HG03280 (cell line): Measurements from ENCODE around the gene TSBP1.

ENCODE experiments used
- ATAC-seq: cut with Tn5 transposase; IDR thresholded peaks from one replicate; pipeline ENCODE4 v1.9.1; 2021; ENCODE audit warnings: mild to moderate bottlenecking, moderate library complexity; ENCODE audit not compliant: unreplicated experiment

The TSBP1 gene, protein sequence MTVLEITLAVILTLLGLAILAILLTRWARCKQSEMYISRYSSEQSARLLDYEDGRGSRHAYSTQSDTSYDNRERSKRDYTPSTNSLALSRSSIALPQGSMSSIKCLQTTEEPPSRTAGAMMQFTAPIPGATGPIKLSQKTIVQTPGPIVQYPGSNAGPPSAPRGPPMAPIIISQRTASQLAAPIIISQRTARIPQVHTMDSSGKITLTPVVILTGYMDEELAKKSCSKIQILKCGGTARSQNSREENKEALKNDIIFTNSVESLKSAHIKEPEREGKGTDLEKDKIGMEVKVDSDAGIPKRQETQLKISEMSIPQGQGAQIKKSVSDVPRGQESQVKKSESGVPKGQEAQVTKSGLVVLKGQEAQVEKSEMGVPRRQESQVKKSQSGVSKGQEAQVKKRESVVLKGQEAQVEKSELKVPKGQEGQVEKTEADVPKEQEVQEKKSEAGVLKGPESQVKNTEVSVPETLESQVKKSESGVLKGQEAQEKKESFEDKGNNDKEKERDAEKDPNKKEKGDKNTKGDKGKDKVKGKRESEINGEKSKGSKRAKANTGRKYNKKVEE

DNA sequence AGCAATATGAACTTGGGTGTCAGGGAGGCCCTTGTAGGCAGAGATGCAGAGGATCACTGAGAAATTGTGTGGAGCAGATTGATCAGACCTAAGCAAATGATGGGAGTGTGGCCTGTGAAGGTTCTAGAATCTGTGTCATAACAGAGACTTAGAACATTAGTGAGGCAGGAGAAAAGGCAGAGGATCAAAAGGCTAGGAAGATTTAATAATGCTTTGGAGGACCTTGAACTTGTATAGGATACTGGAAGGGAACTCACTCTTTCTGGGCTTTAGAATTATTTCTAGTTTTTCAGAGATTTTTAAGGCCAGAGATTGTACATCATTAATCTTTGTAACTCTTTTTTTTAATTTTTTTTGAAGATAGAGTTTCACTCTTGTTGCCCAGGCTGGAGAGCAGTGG lies at the start of gene TSBP1:
TSBP1 (minus strand) TSS at position 101 of the 400 bp plus-strand sequence. CDS start 197 bp downstream, outside the sequence.
- ATAC-seq = no peak

DNA sequence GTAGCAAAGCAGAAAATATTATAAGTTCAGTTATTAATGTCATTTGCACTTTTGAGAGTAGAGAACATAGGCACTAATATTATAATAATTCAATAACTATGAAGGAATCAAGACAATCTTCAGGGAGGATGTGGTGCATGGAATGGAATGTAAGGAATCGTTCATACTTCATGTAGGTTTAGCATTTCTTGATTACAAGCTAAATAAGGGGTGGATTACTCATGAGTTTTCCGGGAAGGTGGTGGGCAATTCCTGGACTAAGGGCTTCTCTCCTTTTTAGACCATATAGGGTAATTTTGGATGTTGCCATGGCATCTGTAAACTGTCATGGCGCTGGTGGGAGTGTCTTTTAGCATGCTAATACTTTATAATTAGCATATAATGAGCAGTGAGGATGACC lies 44.3 kb upstream of the TSBP1 start:
- no peak for ATAC-seq

DNA sequence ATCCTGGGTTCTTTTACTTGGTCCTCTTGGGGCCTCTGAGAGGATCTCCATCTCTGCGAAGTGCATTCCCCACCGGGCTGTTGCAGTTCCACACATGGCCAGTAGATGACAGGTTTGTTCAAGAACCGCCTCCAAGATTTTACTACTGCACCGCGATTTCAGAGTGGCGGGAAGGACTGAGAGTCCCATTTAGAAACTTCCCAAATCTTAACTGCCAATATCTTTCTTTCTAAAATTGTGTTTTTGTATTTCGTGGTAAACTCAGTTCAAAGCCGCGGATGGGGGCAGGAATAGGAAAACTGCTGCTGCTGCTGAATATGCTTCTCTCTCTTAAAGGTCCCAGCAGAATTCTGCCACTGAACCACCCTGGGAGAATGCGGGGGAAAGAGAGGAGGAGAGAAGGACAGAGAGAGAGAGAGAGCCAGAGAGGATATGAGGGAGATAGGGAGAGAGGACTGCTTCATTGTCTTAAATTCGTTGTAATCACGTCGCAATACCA lies 43.9 kb upstream of the TSBP1 start:
- peak; percentile 50 for ATAC-seq

DNA sequence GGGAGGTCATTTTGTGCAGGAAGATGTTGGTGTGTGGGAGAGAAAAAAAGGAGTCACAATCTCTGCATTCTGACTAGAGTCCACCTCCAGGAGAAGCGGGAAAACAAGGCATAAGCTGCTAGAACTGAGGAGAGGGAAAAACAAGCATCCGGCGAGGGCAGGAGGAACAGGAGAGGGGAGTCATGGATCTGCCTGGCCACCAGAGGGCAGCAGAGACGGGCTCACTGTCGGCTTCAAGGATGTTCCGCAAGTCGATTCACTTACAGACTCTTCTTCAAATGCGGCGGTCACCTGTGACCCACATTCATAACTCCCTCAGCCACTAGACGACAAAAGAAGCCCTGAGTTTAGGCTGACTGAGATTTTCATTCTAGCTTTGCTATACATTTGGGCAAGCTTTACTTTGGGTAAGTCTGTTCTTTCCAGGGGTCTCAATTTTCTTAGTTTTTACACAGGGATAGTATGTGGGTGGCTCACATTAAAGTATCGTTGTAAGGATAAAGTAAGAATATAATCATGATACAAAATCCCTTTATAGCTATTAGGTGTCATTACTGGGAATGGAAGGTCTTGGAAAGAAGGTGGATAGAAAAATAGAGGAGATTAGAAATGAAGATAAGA lies 41.8 kb upstream of the TSBP1 start:
- ATAC-seq = peak; percentile 65

DNA sequence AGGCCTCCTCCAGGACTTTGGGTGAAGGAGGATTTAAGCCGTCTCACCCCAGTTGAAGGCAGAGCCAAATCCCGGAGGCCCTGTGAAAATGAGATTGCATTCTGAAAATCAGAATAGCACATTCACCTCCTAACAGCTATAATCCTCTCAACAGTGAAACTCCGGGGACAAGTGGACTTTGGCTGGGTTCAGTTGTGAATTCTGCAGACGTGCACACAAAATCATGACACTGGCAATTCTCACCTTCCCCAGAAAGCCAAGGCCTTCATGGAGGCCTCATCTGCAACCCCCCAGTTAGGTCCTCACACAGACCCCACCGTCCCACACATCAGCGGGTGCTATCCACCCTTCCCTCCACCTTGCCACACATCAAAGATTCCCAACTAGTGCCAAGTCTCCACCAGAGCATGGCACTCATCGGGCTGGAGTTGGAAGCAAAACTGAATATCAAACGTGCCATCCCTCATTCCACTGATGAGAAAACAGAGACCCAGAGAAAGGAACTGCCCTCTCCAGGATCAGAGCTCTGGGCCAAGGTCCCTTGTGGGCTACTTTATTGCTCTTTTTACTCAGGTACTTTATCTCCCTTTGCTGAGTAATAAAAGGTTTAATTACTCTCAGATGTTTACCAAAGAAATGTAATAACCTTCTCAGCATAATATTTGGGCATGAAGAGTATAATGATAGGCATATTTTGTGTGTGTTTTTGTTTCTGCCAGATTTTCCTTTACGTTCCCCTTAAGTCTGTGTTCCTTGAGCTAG lies 40.0 kb upstream of the TSBP1 start:
- no peak for ATAC-seq

DNA sequence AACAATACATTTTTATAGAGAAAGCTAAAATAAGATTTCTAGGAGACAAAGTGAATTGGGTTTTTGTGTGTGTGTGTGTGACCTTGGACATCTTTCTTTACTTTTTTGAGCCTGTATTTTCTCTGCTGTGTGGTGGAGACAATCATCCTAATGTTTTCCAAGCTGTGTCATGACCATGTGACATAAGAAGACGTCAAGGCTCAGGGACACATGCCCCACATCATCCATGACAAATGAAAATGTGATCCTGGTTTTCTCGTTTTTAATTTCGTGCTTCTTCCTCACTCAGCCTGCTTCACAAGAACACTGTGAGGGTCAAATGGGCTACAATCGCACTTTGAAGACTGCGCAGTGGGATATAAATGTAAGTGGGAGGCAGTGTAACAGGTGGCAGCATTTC lies 39.2 kb upstream of the TSBP1 start:
- ATAC-seq = no peak

DNA sequence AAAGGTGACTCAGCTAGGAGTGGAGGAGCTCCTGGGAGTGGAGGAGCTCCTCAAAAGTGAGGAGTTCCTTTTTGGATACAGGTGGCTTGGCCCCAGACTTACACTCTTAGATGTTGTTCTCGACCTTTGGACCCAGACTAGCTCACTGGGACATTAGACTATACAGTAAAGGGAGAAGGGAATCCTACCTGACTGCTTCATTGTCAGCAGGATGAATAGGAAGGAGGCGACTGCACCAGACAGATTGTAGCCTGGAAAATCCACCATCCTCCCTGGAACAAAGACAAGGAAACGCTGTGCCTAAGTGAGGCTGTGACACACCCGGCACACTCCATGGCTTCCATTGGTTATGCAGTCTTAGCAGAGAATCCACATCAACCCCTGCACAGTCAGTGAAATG lies 35.2 kb upstream of the TSBP1 start, which contains the start of gene BTNL2:
BTNL2 (minus strand) TSS at position 325 of the 400 bp plus-strand sequence; CDS start at position 267, 58 bp downstream.
- ATAC-seq = no peak

DNA sequence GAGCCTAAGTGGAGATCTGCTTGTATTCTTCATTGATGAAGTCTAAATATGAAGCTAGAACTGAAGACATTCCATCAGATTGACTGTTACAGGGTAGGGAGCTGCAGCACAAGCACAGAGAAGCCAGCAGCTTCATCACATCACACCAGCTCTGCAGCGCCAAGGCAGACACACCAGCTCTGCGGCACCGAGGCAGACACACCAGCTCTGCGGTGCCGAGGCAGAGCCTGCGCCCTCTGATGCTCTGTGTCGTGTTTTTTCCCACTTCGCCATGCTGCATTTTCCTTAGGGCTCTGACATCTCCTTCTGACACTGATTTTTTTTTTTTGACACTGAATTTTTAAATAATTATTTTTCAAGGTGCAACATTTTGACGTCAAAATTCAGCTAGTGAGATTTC lies 34.5 kb upstream of the TSBP1 start:
- ATAC-seq = no peak

DNA sequence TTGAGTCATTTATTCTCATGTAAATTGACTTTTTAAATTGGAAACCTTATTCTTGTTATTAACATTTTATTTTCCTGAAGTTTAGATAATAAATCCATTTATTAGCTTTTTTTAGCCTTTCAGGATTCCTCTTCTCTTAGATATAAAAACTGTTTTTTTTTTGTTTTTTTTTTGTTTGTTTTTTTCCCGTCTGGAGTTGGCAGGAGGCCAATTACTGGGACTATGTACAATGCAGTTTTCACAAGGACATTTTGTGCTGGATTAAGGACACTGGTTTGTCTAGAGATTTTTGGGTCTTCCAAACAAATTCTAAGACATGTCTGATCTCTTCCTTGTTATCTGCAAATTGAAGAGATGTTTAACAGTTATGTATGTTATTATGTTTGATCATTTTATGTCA lies 34.0 kb upstream of the TSBP1 start:
- no peak for ATAC-seq

DNA sequence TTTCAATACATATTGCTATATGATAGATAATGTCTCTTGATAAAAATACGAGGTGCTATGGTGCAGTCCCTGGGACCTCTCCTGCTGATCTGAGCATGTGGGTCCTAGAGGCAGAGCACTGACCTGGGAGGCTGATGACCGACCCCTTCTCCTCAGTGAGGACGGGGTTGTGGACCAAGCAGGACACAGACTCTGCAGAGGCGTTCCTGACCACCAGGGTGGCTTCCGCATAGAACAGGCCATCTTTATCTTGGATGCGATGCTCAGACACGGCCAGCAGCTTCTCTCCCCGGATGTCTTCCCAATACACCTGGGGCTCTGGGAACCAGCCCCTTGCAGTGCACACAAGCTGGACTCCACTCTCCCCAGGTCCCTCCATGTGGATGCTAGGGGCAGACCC lies 31.1 kb upstream of the TSBP1 start:
- no peak for ATAC-seq

DNA sequence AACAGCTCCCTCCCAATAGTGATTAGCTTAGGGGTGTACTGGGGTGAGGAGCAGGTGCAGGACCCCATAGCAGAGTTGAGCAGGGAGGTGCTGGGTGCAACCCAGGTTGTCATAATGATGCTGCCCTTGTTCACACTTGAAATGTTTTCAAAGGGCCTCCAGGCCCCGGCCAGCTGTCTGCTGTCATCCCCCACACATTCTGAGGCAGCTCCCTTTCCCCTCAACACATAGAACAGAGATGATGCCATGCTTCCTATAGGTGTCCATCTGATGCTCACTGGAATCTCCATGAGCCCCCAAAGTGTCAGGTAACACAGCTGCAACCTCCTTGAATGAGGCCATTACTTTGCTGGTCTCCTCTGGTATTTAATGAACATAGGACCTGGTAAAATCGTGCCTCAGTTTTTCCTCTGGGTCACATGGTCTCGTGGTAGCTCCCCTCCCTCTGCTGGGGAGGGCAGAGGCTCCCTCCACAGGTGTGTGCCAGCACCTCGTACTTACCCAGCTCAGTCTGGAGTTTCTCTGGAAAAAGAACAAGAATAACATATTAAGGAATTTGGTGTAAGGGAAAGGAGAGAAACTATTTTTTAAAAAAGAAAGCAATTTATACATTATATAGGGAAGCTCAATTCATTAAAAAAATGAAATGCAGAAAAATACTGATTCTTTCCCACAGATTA lies 29.7 kb upstream of the TSBP1 start:
- ATAC-seq = no peak

DNA sequence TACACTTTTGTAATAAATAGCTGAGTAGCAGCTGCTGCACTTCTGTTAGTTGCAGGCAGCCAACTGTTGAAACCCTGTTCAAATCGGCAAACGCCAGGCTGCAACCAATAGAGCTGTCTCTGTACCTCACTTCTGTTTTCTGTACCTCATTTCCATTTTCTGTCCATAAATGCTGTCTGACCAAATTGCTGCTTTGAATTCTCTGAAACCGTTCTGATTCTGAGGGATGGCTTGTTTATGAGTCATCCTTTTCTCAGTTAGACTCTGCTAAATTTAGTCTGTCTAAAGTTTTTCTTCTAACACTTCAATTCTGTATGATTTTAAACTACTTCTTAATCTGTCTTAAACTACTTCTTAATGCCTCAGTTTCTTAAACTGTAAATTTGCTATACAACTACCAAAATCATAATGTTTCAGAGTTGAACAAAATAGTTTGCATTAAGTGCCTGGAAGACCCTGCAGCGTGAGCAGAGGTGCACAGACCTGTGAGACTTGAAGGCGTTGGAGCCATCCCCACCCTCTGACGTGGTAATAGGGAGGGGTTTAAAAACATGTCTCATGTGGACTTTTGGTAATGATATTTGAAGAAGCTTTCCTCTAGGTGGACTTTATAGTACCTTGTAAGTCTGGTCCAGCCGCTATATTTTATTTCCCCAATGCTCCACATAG lies 25.7 kb upstream of the TSBP1 start:
- peak; percentile 82 for ATAC-seq

DNA sequence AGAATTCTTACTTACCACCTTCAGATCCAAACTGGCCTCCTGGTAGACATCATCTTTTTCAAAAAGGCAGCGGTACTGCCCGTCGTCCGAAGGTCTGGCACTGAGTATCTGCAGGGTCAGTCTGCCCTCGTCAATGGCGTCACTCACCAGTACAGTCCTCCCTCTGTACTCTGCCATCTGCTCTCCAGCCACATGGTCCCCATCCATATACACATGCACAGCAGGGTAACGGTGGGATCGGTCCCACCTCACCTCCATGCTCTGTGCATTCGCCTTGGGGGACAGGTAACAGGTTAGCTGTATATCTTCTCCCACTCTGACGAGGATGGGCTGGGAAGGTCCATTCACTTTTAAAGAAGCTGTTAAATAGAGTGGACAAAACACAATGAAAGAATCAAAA lies 24.3 kb upstream of the TSBP1 start:
- ATAC-seq = no peak

DNA sequence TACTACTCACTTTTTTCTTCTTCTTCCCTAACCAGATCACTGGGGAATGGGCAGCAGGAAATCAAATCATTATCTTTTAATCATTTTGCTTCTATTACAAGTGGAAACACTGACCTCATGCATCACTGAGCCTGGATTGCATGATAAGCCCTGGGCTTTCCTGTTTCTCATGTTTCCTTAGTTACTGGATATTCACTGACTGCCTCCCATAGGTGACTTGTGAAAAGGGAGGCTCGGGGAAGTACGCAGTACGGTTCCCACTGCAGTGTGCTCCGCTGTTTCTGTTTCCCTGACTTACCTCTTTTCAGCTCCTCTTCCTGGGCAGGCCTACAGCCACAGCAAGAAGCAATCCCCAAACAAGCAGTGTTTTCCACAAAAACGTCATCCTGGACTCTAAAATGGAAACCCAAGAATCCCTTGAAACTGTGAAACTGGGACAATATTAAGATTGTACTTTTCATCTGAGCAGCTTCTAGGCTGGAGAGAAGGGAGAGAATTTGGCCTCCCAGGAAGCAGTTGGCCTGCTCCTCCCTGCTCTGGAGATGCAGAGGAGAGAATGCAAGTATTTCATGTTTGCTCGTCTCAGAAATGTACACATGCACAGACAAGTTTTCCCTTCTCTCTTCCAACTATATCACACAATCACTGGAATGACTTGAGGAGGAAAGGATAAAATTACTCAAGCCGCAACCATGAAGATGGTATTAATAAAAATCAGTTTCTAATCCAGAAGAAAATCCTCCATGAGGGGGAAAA lies 22.1 kb upstream of the TSBP1 start:
- no peak for ATAC-seq

DNA sequence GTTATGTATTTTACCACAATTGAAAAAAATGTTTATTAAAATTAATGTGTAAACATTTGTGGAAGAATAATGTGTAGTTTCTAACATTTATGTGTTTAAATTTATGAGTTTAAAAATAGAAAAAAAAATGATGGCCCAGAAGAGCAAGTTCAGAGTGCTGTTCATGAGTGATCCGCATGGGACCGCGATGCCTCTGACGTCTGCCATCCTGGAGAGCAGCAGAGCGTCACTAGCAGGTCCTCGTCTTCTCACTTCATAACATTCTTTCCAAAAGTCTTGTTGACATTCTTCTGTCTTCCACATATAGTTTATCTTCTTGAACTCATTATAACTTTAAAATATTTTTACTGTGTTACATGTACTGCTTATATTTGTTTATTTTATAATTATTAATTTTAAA lies 19.8 kb upstream of the TSBP1 start:
- no peak for ATAC-seq

DNA sequence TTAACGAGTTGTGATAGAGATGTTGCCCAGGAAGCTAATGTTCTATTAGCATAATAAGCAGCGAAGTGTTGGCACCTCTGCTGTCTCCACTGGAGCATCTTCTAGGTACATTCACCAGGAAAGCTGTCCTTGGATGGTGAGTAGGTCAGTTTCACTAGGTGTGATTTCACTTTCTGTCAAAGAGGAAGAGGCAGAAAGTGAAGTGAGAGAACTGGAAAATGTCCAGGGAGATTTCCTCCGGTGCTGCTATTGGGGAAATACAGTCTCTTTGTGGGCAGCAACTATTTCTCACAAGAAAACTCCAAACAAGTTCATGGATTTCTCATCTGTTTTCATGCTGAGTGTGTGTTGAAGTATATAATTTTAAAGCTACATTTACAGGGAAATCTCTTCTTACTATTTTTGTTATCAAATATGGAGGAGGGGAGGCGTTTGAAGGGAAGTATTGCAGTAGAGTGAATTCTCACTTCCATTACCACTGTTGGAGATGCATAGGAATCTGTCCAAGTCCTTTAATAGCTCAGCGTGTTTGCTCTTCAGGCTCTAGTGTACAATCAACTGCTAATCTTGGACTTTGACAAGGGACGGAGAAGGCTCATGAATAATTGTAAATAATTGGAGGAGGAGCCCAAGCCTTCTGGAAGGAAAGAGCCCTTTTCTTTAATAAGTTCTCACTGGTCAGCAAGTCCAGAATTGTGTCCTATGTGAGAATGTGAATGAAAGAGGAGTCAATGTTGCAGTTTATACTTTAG lies 16.1 kb upstream of the TSBP1 start:
- ATAC-seq = no peak

DNA sequence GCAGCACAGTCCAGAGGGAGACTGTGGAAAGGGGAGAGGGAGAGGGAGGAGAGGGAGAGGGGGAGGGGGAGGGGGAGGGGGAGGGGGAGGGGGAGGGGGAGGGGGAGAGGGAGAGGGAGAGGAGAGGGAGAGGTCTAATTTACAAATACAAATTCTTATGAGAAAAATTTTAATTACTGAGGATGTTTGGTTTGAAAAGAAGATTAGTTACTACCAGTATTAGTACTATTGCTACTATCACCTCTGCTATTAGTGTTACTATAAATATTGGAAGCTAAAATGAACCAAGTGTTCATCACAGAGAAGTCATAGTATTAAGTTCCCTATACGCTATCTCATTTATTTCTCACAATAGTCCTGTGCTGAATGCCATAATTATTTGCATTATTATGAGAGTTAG lies 14.3 kb upstream of the TSBP1 start:
- no peak for ATAC-seq

DNA sequence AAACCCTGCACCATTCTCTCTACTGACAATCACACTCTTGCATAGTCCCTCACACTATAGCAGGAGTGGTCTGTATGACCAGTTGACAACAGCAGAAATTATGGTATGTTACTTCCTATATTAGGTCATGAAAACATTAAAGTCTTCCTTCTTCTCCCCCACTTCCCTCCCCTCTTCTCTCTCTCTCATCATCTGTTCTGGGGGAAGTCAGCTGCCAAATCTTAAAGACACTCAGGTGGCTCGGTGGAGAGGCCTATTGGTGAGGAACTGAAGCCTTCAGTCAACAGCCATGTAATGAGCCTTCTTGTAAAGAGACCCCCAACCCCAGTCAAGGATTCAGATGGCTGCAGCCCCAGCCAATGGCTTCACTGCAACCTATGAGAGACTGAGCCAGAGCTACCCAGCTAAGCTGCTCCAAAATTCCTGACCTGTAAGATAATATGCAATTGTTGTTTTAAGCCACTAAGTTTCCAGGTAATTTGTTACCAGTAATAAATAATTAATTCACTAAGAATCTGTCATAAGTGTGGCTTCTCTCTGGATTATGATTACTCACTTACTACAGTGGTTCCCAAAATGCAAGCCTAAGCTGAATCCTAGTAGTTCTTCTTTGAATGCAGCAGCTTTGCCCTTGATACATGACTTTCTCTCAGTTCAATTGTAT lies 11.2 kb upstream of the TSBP1 start:
- ATAC-seq = no peak
